Sigmoid colon (tissue), 4 donors: Measurements from ENCODE around the gene ABCB10.

Source experiments
- CTCF ChIP-seq, 4 experiments: fragments of 450-650 bp in 3 of 4; fragments of 200-600 bp in 1 of 4; IDR thresholded peaks; one replicate each; pipeline ENCODE4 v1.5.1; 2016 to 2019; ENCODE audit warnings: antibody characterized with exemption in 4 of 4, mild to moderate bottlenecking in 3 of 4, moderate library complexity in 2 of 4
- EP300 ChIP-seq, 4 donors: sonication (generic); formaldehyde crosslinking; IDR thresholded peaks; one replicate each; pipeline ENCODE4 v1.6.1; 2017; ENCODE audit warnings: antibody characterized with exemption in 4 of 4
- POLR2A ChIP-seq, 2 donors: fragments of 450-650 bp; IDR thresholded peaks; one replicate each; pipeline ENCODE4 v1.6.1; 2016; ENCODE audit warnings: antibody characterized with exemption in 2 of 2, mild to moderate bottlenecking in 2 of 2, moderate library complexity in 2 of 2
- POLR2AphosphoS5 ChIP-seq, 4 donors: sonication (generic); formaldehyde crosslinking; IDR thresholded peaks; one replicate each; pipeline ENCODE4 v1.6.1; 2017; ENCODE audit warnings: antibody characterized with exemption in 4 of 4

- TF ChIP-seq POLR2AphosphoS5 (IDR thresholded peaks at IDR 0.05) (no peak), CTCF (IDR thresholded peaks at IDR 0.05) (no peak), POLR2A (IDR thresholded peaks at IDR 0.05) (no peak), EP300 (IDR thresholded peaks at IDR 0.05) (no peak)
These were observed 19.6 kb downstream of the ABCB10 start for GRCh38 chr1:229538945-229539344.
